Fibroblast of skin of abdomen (primary cell): ENCODE data around the gene SBNO2.

Experiments used
- DNase-seq: peaks from one replicate; pipeline ENCODE4 v3.0.0-alpha.2; 2013

The SBNO2 gene

DNA sequence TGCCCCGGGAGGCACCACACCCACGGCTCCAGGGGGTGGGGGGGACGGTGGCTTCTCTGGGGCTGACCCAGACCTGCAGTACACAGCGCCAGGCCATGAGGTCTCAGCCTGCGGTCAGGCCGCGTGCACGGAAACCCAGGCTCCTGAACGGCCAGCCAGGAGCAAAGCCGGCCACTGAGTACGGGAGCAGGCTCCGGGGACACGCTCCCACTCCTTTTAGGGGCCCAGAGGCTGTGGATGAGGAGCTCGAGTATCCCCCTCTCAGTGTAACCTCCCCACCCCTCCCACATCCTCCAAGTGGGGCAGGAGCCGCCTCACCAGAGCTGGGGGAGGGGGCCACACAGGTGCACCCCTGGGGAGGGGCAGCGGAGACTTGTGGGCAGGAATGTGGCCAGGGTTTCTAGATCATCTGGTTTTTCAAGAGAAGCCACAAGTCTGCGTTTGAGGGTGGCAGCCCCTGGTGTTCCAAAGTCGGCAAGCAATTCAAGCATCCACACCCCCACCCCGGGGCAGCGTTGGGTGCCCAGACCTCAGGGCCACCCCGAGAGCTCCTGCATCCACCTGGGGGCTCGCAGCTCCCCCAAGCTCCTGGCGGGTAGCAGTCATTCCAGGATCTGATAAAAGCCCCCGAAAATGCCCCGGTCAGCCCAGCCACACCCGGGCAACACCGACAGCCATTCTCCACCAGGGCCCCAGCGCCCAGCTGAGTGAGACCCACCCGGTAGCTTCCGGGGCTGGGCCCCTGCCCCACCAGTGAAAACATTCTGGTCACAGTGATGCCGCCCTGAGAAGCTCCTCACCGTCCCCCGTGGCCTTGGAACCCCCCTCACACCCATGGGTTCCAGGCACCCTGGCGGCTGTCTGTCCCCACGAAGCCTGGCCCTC lies 6.1 kb downstream of the SBNO2 start:
- no peak for DNase-seq

DNA sequence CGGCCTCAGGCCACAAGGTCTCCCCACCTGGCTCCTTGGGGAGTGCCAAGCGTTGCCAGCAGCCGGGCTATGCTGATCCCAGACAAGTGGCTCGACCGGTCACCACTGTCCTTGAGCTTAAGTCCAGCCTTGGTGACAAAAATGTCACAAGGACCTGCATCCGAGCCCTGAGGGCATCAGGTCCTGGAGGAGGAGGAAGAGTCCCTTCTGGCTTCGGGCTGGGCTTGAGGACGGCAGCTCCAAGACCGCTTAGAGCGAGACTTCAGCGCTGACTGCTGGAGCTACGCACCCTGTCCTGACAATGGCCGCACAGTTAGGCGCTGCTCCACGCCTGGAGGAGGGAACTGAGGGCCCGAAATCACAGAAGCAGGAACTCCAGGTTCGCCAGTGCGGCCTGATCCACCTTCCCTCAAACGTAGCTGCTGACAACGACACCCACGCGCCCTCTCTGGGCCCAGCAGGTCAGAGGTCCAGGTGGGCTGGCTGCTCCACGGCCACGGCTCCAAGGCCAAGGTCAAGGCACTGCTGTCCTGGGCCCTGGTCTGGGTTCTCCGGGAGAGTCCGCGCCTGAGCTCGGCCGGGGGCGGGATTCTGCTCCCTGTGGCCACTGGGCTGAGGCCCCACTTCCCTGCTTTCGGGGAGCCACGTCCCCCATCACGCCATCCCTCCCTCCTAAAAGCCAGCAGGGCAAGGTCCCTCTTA lies 7.0 kb downstream of the SBNO2 start:
- no peak for DNase-seq

DNA sequence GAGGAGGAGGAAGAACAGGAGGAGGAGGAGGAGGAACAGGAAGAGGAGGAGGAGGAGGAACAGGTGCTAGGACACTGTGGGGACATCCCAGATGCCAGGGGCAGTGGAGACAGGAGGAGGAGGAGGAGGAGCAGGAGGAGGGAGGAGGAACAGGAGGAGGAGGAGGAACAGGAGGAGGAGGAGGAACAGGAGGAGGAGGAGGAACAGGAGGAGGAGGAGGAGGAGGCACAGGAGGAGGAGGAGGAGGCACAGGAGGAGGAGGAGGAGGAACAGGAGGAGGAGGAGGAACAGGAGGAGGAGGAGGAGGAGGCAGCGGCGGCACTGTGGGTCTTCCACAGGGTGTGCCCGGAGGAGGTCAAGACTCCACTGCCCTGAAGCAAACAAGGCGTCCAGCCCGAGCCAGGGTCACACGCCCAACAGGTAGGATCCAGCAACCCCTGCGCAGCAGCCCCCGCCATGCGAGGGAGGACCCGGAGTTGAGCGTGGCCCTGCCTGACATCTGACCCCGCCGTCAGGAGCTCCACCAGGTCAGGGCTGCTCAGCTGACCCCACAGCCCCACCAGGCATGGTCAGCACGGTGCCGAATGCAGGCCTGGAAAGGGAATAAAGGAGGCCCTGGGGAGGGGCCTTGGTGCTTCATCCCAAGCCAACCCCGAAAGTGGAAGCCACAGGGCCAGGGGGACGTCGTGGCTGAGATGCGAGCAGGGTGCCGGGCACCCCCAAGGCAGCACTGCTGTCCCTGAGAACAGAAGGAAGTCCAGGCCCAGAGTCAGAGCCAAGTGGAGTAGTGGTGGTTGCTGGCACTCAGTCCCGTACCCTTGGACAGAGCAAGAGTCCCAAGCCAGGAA lies 9.2 kb downstream of the SBNO2 start:
- DNase-seq: no peak

DNA sequence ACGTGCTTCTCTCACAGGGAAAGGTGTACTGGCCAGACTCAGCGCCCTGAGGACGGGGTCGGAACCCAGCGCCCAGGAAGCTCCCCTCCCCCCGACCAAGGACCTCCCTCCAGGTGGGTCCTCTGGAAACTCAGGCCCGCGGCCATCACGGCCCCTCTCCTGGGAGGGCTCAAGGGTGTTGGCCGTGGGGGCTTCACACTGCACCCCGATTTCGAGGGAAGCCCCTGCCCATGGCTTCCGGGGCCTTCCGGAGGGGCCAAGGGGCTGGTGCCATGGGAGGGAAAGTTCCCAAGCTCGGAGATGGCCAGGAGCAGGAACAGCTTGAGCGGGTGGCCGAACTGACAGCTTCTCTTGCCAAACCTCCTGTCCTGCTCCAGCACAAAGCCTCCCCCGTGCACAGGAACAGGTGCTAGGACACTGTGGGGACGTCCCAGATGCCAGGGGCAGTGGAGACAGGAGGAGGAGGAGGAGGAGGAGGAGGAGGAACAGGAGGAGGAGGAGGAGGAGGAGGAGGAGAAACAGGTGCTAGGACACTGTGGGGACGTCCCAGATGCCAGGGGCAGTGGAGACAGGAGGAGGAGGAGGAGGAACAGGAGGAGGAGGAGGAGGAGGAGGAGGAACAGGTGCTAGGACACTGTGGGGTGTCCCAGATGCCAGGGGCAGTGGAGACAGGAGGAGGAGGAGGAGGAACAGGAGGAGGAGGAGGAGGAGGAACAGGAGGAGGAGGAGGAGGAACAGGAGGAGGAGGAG lies 10.0 kb downstream of the SBNO2 start:
- no peak for DNase-seq

DNA sequence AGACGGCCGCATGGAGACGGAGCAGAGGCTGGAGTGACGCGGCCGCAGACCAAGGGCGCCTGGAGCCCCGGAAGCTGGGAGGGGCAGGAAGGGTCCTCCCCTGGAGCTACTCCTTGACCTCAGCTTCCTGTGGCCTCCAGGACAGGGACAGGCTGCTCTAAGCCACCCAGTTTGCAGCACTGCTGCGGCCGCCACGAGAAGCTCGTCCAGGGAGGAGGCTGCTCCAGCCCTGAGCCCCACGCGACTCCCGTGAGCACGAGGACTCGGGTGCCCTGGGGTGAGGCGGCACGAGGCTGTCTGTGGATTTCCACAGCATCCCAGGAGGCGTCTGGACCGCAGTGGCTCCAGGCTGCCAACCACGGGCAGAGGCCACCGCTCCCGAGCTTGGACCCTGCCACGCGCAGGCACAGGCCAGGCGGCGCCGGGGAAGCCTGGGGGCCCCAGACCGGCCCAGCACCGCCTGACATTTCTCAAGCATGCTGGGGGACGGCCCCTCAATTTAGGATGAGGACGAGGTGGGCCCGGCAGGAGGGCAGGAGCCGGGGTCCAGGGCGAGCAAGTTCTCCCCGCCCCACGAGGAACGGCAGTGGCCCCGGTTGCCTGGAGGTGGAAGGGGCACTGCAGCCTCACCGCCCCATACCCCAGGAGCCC lies 10.7 kb downstream of the SBNO2 start:
- DNase-seq: no peak

DNA sequence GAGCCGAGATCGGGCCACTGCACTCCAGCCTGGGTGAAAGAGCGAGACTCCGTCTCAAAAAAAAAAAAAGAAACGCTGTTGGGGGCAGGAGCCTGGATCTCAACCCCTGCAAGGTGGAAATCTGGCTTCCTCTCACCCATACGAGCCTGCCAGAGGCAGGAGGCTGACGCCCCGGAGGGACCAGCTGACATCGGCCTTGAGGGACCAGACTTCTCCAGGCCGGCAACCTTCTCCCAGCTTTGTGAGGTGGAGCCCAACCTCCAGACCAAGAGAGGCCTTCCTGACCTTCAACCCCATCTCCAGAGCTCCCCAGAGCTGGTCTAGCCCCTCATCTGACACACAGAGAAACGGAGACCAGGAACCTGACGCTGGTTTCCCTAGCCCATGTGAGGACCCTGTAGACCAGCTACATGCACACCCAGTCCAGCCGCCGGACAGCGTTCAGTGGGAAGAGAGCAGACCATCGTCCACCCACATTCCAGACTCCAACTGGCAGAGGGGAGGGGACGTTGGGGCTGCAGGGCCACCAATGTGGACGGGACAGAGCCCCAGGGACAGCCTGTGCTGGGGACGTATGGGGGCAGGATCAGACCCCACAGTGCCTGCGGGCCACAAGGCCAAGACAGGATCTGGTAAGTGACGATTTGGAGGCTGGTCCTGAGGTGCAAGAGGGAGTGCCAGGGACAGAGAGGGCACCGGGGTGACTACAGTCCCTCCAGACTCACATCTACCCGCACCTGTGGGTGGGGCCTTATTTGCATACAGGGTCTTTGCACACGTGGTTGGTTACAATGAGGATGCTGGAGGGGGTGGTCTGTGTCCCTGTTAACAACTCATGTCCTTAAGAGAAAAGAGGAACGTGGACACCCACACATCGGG lies 11.4 kb downstream of the SBNO2 start:
- no peak for DNase-seq

DNA sequence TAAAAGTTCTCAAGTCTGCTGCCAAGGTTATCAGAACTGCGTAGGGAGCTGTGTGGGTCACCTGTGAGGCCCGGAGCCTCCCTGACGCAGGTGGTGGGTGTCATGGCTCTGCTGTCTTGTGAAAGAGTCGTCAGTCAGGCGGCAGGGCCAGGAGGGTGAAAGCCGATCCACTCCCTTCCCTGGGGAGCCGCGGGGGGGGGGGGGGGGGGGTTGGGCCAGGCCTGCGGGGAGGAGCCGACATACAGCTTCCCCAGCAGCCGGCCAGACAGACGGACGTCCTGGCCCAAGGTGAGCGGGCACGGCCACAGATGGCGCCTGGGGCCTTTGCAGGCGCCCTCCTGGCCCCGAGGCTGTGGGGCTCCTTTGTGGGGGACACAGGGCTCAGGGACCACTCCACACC lies 12.4 kb downstream of the SBNO2 start:
- no peak for DNase-seq

DNA sequence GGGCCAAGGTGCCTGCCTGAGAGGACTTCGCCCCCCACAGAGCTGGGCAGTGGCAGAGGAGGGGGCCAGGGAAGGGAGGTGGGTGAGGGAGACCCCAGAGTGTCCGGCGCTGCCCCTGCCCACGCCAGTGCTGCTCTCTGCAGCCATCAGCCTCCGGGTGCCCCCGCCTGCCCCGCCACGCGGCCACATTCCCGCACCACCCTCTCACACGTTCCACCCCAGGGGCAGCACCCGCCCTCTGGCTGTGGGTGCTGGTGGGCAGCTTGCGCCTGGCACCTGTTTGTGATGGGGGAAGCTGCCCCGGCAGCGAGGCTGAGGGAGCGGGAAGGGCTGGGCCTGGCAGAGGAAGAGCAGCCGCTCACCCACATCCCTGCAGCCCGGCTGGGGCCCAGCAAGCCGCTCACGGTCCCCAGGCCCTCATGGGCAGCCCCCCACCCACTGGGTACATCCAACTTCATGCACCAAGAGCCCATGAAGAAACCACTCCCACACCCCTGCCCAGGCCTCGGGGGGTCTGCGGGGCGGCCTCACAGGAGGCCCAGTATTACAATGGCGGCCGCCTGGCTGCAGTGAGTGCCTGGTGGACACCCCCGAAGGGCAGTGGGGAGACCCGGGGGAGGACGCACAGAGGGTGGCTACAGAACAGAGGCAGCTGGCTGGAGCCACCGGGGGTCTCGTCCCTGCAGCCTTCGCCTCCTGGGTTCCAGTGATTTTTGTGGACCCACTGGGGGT lies 14.0 kb downstream of the SBNO2 start:
- no peak for DNase-seq

DNA sequence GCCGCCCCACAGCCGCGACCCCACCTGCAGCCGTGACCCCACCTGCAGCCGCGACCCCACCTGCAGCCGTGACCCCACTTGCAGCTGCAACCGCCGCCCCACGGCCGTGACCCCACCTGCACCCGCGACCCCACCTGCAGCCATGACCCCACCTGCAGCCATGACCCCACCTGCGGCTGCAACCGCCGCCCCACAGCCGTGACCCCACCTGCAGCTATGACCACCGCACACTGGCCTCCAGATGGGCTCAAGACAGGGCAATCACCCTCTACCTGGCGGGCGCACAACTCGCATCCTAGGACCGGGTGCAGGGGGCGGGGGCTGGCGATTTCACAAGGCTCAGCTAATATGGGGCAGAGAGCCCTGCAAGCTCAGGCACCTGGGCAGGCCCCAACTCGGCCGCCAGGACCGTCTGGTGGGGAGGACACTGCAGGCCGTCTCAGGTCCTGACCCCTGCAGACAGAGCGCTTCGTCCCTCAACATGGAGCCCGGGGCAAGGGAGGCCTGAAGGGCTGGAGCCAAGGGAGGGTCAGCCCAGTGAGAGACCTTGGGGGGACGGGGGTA lies 15.1 kb downstream of the SBNO2 start:
- DNase-seq: no peak

DNA sequence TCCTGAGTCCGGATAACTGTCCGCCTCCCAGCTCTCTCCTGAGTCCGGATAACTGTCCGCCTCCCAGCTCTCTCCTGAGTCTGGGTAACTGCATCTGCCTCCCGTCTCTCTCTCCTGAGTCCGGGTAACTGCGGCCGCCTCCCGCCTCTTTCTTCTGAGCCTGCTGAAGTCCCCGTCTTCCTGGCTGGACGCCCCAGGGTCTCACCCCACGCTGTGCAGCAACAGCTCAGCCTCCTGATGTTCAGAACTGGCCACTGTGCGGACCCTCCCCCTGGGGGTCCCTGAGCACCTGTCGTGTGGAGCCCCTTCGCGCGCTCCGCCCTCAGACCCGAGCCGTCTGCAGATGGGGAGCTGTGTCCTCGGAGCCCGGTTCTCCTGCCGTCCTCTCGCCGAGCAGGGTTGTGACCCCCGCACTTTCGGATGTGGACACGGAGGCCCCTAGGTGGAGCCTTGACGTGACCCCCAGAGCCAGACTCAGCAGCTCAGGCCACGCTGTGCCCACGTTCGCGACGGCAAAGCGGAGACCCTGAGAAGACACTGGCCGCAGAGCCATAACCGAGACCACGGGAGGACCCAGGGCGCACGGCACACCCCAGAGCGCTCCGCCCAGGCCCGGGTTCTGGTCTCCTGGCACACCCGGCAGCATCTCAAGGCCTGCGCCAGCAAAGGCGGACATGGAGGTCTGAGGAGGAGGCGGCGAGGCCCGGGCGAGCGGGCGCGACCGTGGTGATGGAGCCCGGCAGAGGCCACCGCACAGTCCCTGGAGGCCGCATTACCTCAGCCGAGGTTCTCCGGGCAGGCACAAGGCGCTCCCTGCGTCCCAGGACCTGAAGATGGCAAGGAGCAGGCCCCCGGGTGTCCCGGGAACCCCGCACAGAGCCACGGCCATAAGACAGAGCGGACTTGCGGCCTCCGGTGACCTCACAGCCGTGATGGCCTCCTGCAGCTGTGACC lies 15.9 kb downstream of the SBNO2 start:
- DNase-seq: no peak

DNA sequence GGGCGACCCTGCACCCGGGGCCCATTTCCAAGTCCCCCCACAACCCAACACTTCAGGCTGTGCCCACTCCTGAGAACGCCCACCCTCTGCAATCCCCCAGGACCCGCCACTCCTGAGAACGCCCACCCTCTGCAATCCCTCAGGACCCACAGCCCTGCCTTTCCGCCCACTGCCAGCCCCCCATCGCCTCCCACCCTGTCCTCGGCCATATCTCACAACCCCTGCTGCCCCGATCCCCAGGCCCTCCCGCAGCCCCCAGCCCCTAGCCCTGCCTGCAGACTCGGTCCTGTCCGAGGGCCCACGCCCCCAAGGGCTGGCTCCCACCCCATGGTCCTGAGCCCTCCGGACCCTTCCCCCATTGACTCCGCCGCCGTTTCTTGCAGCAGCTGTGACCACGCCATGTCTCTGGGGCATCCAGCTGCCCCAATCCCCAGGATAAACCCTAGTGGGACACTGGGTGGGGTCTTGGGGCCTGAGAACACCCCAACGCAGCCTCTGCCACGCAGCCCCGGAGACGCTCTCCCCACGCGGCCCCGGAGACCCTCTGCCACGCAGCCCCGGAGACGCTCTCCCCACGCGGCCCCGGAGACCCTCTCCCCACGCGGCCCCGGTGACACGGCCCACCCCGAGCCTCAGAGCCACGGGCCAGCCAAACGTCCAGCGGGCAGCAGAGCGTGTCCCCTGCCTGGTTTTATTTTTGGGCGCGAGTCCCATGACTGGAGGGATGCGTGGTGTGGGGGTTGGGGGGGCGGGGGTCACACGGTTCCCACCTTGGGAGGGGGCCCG lies 17.0 kb downstream of the SBNO2 start:
- DNase-seq: no peak

DNA sequence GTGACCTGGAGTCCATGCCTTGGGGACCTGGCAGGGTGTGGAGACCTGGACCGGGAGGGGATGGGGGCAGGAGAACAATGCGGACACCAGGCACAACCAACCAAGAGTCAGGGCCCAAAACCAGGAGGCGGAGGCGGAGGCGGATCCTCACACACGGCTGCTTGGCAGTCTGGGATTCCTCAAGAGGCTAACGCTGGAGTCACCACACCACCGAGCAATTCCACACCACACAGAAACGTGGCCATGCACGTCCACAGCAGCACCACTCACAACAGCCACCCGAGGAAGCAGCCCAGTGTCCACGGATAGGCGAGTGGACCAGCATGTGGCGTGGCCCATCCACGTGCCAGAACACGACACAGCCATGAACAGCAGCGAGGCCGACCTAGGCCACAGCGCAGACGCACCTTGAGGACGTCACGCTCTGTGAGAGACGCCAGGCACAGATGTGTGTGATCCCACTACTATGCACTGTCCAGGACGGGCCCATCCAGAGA lies 17.7 kb downstream of the SBNO2 start:
- no peak for DNase-seq

DNA sequence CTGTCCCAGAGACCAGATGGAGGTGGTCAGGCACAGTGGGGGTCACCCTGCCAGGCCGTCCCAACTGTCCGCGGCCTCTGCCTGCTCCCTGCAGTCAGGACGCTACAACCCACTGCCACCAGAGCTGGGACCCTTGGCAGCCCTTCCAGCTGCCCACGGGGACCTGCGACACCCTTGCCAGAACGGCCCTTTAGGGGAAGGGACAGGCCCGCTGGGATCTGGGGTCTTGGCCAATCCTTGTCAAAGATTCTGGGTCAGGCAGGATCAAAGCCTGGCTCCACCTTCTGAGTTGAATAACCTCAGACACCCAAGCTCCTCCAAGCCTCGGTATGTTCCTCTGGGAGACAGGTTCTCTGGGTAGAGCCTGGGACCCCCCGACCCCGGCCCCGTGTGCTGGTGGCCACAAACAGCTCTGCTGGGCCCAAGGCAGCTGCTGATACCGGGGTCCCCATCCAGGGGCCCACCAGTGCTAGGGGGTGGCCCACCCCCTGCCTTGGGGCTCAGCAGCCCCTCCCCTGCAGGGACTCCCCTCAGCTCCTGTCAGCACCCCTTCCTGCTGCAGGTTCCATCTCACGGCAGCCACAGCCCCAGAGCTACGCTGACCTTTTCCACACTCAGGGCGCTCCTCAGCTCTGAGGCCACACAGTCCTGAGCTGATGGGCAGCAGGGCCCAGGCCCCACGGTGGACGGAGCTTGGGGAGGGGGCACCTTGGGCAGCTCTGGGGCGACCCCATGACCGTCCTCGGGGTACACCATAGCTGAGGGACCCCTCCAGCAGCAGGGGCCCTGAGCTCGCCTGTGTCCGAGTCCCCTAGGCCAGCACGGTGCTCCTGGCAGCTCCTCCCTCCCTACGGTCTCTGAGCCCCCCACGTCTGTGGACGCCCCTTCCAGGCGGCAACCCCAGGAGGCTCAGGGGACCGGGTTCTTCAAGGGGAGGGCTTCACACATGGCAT lies 18.4 kb downstream of the SBNO2 start:
- DNase-seq: no peak

DNA sequence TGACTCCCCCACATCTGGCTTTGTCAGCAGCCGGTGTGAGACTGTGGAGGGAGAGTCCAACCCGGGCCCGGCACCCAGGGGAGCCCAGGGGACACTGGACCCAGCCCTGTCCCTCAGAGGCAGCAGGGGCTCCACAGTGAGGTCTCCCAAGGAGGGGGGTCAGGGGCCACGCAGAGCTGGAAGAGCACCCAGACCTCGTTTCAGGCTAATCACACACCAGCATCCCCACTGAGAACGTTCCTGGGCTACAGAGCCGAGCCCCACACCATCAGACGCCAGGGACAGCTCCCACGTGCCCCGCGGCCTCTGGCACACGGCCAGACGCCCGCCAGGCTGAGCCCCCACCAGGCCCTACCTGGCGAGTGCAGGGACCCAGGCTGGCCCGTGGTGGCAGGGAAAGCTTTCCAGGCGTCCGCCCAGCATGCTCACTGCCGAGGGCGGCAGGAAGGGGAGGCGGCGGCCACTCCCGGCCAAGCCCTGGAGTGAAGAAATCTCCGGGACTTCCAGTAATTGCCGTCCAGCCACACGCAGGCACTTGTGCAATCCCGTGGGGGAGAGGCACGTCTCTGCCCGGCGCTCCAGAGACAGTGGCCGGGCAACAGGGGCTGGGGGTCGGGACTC lies 19.2 kb downstream of the SBNO2 start:
- DNase-seq: peak; percentile 62

DNA sequence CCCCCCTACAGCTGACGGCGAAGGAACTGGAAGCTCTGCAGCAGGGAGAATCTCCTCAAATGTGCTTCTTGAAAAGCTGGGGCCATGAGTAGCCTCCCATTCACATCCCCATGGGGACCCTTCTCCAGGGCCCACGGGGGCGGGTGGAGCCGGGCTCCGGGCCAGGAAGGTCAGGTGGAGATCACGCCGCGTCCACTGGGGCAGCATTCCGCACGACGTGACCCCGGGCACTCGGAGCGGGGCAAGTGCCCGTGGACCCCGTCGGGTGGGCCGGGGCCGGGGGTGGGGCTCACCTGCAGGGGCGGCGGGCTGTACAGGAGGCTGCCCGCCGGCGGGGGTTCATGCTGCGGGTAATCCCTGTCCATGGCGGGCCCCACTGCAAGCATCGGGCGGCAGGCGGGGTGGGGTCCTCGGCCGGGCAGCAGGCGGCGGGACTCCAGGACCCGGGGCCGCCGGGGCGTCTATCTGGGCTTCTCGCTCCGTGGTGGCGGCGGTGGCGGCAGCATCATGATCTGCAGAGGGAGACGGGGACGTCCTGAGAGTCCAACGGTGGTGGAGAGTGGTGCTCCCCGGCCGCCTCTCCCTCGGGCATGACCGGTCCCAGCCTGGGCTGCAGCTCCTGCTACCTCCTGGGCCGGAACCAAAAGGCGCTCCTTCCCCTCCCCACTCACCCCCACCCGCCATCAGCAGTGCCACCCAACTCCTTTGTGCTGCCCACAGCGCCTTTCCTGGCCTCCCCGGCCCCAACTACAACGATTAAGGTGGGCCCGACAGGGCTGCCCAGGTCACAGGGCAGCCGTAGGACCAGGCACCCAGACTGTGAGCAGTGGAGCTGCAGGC lies 20.0 kb downstream of the SBNO2 start:
- no peak for DNase-seq
